Stimulated activated CD4-positive, alpha-beta T cell treated with anti-CD3 and anti-CD28 coated beads, Interleukin-4, amount 100 ng/mL, for 4 hours (primary cell): Measurements from ENCODE around the gene FBXO2.

Experiments
- DNase-seq, 2 experiments: peaks; one replicate each; pipeline ENCODE4 v3.0.0-alpha.2; 2020

The FBXO2 gene

GRCh38 chr1:11682287-11682771 is 28.1 kb upstream of the FBXO2 start:
- no peak for DNase-seq

DNA sequence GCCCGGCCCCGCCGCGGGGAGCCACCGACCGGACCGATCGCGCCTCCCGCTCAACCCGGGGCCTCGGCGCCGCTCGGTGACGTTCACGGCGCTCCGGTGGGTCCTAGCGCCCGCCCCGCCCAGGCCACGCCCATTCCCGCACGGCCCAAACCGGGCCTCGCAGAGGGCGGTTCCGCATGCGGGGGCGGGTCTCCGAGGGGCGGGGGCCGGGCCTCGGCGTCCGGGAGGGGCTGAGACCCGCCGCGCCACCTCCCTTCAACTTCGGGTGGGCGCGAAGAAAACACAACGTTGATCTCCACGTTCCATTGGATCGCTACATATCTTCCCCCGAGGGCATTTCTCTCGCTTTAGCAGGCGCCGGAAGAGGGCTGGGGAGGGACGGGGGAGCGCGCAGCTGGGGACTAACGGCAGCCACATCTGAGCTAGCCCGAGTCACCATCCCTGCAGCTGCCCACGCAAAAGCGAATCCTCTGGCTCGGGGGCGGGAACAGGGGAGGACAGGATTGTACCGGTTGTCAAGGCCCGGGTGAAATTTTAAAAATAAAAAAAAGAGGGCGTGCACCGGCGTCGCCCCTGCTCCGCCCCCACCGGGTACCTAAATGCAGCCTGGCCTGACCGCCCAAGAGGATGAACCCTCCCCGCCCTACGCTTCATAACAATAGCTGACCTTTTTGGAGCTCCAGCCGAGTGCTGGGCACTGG is 27.0 kb upstream of the FBXO2 start, which contains the start of gene MAD2L2:
Gene MAD2L2 (minus strand): TSS at position 78 of the 701 bp plus-strand sequence. CDS start 547 bp downstream, outside the sequence.
- peak; percentile 86 to 93 for DNase-seq

DNA sequence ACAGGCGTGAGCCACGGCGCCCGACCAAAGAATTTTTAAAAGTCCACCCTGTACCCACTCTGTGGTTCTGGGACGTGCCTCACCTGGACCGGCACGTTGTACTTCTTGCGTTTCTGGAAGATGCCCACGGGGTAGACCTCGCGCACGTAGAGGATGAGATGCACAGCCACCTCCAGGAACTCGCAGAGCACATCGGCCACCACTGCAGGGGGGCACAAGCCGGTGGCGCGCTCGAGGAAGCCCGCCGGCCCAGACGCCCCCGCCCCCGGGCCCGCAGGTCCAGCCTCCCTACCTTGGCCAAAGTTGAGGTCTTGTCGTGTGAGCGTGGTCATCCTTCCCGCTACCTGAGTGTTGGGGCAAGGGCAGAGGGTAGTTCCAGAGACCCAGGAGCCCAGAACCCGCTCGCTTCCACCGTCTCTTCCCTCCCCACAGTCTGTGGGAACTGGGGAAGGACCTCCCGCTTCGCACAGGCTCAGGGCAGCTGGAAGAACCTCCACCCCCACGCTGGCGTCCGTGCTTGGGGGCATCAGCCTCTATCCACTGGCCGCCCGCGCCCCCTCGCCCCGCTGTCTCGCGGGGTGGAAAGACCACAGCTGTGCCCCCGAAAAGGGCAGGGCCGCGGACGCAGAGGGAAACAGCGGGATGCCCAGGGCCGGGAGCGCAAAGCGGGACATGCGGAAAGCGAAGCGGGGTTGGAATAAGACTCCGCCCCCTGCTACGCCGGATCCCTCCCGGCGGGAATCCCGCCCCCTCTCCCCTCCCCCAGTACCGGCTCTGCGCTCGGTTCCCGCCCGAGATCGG is 26.2 kb upstream of the FBXO2 start:
- DNase-seq = no peak

- no peak for DNase-seq
Measured at GRCh38 chr1:11678442-11678841, 24.2 kb upstream of the FBXO2 start.

DNA sequence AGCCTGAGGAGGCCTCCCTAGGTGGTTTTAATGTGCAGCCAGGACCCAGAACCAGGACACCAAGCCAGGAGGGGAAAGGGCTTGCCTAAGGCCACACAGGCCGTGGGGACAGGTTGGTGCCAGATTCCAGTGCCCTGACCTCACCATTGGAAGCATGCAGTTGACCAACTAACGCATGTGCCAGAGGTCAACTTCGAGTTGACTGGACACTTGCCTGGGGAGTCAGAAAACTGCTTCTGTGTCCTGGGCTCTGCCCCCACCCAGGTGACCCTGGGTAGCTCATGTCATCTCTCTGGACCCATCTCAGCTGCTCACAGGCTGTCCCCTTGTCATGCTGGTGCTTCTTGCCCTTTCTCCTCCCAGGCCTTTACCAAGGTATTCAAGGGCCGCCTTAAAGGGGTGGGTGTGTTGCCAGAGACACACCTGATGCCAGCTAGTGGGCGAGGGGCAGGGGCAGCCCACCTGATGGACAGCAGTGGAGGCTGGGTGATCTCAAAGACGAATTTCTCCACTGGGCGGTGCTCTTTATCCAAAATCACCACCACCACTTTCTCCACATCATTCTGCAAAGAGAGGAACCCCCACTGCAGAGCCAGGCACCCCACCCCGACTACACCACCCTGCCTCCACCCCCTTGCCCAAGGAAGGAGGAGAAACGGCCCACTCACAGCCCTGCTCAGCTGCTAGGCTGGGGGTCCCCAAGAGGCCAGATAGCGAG is 22.3 kb upstream of the FBXO2 start:
- DNase-seq = no peak

- no peak for DNase-seq
Measured at GRCh38 chr1:11675325-11675724, 21.1 kb upstream of the FBXO2 start.

GRCh38 chr1:11674488-11674887 is 20.3 kb upstream of the FBXO2 start:
- no peak for DNase-seq

GRCh38 chr1:11673089-11673769 is 19.0 kb upstream of the FBXO2 start:
- no peak for DNase-seq

GRCh38 chr1:11671544-11672286 is 17.5 kb upstream of the FBXO2 start:
- no peak for DNase-seq

GRCh38 chr1:11671205-11671543 is 16.9 kb upstream of the FBXO2 start:
- DNase-seq = no peak

DNA sequence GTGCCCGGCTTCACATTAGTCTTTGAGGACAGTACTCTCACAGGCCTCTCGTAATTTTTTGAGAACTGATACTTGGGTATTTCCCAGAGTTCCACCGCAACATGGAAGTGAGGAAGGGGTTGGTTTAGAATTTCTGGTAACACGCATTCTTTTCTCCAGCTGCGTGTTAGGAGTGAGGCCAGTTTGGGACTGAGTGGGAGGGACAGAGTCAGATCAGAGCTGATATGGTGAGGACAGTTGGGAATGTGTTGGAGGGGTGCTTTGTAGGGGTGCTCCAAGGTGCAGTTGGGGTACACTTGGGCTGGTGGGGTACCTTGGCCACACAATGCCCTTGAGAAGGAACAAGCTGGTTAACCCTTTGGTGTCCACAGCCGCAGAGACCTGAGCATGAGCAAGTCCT is 16.5 kb upstream of the FBXO2 start:
- DNase-seq = no peak

- DNase-seq = no peak
Measured at GRCh38 chr1:11668516-11668915, 14.3 kb upstream of the FBXO2 start.

- DNase-seq = peak; percentile 54 to 76
Measured at GRCh38 chr1:11664336-11665065, 10.3 kb upstream of the FBXO2 start.

DNA sequence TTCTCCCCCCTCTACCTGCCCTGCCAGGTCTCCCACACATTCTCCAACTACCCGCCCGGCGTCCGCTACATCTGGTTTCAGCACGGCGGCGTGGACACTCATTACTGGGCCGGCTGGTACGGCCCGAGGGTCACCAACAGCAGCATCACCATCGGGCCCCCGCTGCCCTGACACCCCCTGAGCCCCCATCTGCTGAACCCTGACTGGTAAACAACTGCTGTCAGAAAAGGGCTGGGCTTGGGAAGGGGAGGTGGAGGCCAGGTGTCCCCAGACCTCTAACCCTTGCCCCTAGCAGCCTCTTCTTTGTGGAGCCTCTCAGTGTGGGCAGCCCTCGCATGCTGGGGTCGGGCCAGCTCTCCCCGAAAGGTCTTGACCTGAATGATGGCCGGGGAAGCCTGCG is 6.9 kb upstream of the FBXO2 start:
- no peak for DNase-seq

DNA sequence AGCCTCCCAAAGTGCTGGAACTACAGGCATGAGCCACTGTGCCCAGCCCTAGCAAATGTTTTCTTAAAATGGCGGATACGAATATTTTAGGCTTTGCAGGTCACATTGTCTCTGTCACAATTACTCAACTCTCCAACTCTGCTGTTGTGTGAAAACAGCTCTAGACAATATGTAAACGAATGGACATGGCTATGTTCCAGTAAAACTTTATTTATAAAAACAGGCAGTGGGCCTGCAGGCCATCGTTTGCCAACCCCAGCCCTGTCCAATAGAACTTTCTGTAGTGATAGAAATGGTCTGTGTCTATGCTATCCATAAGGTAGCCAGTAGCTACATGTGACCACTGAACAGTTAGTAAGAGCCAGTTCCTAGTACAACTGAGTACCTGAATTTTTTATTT is 5.5 kb upstream of the FBXO2 start:
- DNase-seq = no peak

DNA sequence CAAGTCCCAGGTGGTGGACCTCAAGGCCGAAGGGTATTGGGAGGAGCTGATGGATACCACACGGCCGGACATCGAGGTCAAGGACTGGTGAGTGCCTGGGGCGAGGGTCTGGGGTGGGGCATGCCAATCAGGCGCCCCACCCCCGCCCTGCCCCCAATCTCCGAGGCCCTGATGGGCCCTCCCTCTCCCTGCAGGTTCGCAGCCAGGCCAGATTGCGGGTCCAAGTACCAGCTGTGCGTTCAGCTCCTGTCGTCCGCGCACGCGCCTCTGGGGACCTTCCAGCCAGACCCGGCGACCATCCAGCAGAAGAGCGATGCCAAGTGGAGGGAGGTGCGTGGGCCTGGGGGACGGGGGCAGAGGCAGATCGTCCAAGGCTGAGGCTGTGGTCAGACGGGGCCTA is 4.3 kb upstream of the FBXO2 start:
- no peak for DNase-seq

- DNase-seq = no peak
Measured at GRCh38 chr1:11657654-11658053, 3.4 kb upstream of the FBXO2 start.

GRCh38 chr1:11654939-11655808 is 945 bp upstream of the FBXO2 start:
- no peak for DNase-seq

DNA sequence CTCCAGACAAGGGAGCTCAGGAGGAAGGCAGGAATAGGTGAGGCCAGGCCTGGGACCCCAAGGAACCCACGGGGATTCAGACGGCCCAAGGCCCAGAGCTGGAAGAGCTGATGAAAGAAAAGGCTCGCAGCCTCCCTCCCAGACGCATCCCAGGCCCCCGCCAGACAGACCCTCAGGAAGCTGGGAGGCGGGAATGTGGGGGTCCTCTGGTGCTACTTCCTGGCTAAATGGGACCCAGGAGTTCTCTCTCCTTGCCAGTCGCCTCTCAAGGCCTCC is 430 bp downstream of the FBXO2 start:
- DNase-seq = no peak

DNA sequence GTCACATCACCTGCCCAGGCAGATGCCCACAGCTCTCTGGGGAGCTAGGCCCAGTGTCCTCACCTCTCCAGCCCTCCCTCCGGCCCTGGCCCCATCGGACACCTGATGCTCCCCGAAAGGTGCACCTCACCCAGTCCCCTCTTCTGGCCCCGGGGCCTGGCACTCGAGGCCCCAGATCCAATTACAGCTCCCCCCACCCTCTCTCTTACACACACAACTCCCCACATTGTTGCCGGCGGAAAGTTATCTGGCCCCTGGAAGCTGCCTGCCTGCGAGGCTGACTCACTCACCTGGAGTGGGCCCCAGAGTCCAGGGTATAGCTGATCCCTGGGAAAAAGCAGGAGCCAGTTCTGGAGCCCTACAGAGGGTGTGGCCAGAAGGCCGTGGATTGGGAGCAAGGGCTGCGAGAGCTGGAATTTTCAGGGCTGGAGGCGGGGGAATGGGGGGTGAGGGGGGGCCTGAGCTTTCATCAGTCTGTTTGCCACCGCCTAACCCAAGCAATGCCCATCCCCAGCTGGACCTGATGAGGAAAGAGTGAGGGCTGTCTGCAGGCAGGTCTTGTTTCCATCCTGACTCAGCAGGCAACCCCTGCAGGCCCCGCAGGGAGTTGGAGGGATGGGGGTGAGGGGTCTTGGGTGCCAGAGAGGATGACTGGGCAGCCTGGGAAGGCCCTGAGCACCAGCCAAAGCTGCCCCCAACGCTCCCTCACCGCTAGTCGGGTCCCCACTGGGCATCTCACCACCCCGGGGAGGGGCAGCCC is 948 bp downstream of the FBXO2 start:
- DNase-seq = no peak
